Retinal pigment epithelial cell (primary cell): Measurements from ENCODE around the gene ZNF536.

ENCODE experiments used
- DNase-seq: peaks from one replicate; pipeline ENCODE4 v3.0.0-alpha.2; 2010; ENCODE audit warnings: low read depth
- H3K4me3 ChIP-seq: 2 replicates; pipeline ENCODE4 v1.5.1; 2011; ENCODE audit warnings: mild to moderate bottlenecking, low read length, control low read depth, moderate library complexity
- TF ChIP-seq, protein P1 (sequence below): conservative IDR thresholded peaks from 2 replicates; pipeline ENCODE4 v1.5.1; 2011; ENCODE audit warnings: low read depth, low read length, control low read depth, inconsistent platforms

Gene ZNF536

DNA sequence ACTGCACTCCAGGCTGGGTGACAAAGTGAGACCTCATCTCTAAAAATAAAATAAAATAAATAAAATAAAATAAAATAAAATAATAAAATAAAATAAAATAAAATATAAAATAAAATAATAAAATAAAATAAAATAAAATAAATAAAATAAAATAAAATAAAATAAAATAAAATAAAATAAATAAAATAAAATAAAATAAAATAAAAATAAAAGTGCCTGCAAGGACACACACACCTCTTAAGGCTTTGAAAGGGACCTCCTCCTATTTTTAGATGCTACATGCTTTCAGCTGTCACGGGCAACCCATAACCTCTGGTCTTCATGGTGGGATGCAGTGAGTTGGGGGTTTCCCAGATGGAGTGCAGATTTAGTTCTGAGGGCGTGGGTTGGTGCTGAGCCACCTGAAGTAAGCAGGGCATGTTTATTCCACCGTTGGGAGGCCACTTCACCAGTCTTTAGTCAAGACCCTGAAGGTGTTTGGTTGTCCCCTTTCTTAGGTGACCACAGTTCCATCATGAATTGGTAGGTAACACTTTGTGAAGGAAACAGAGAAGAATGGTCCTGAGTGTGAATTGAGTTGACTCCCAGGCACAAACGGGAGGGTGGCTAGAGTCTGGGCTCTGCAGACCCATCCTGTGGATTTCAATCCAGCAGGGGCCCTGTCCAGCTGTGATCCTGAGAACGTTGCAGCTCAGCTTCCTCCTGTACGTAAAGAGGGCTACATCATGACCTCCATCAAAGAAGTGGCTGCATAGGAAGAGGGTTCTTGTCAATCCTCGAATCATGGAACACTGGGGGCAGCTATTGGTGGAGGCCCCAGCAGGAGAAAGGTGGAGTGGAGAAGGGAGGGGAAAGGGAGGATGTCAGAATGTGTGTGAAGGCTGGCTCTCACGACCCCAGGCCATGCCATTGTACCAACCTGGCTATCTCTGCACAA is 234.2 kb downstream of the ZNF536 start:
- no peak for DNase-seq
- TF ChIP-seq, protein P1, sequence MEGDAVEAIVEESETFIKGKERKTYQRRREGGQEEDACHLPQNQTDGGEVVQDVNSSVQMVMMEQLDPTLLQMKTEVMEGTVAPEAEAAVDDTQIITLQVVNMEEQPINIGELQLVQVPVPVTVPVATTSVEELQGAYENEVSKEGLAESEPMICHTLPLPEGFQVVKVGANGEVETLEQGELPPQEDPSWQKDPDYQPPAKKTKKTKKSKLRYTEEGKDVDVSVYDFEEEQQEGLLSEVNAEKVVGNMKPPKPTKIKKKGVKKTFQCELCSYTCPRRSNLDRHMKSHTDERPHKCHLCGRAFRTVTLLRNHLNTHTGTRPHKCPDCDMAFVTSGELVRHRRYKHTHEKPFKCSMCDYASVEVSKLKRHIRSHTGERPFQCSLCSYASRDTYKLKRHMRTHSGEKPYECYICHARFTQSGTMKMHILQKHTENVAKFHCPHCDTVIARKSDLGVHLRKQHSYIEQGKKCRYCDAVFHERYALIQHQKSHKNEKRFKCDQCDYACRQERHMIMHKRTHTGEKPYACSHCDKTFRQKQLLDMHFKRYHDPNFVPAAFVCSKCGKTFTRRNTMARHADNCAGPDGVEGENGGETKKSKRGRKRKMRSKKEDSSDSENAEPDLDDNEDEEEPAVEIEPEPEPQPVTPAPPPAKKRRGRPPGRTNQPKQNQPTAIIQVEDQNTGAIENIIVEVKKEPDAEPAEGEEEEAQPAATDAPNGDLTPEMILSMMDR, result no peak
- H3K4me3 ChIP-seq, result no peak overlapping the region
